K562 (cell line): ENCODE results near the gene RUFY2. TPM values are rescaled to one million over a fixed set of nuclear protein-coding genes. Genes with fewer than 3 reads are reported as not detected.

ENCODE experiments used
- CHD2 ChIP-seq: IDR thresholded peaks from 2 replicates; pipeline ENCODE4 v1.6.1; 2011; ENCODE audit warnings: low read depth, low read length
- E2F3 ChIP-seq: fragments of 250-450 bp; sonication (Bioruptor Pico); IDR thresholded peaks from 2 replicates; pipeline ENCODE4 v1.4.0; 2020; ENCODE audit warnings: mild to moderate bottlenecking
- RUNX1 ChIP-seq: sonication (generic); IDR thresholded peaks from 2 replicates; pipeline ENCODE4 v1.6.1; 2016; ENCODE audit warnings: antibody characterized with exemption, low read depth
- SMARCA4 ChIP-seq: fragments of 450-650 bp; IDR thresholded peaks from 2 replicates; pipeline ENCODE4 v1.6.1; 2016
- SRSF3 ChIP-seq: fragments of 200-400 bp; formaldehyde crosslinking; IDR thresholded peaks from 2 replicates; pipeline ENCODE4 v1.6.1; 2016; ENCODE audit warnings: mild to moderate bottlenecking, low read length, moderate library complexity; ENCODE audit not compliant: insufficient read depth
- SUPT5H ChIP-seq: fragments of 450-650 bp; IDR thresholded peaks from 2 replicates; pipeline ENCODE4 v1.6.1; 2016
- TCF7 ChIP-seq: sonication (generic); IDR thresholded peaks from 2 replicates; pipeline ENCODE4 v1.6.1; 2016; ENCODE audit warnings: antibody characterized with exemption, borderline replicate concordance
- ZBTB7A ChIP-seq: IDR thresholded peaks from 2 replicates; pipeline ENCODE4 v1.6.1; 2011; ENCODE audit warnings: low read depth, mild to moderate bottlenecking, low read length, moderate library complexity, borderline replicate concordance; ENCODE audit not compliant: control insufficient read depth
- ZNF165 ChIP-seq: fragments of 250-450 bp; sonication (Bioruptor Pico); IDR thresholded peaks from 2 replicates; pipeline ENCODE4 v1.4.0; 2020; ENCODE audit warnings: borderline replicate concordance
- ZSCAN29 ChIP-seq: fragments of 450-650 bp; IDR thresholded peaks from 2 replicates; pipeline ENCODE4 v1.6.1; 2017
- polyA plus RNA-seq, 8 experiments: library from polyadenylated mRNA; depleted of rRNA in 4 of 8; stranded (reverse) in 5 of 8; unstranded in 3 of 8; fragments of >200 nt; fragmentation: Nextera tagmentation in 2 of 8; fragmentation: Illumina TruSeq in 1 of 8; extraction: Ambion mirVana in 2 of 8; extraction: Trizol in 1 of 8; gene quantifications; 2 replicates each; pipeline versions ENCODE4 v1.2.1 to v1.2.3, GENCODE V29; 2011 to 2014; ENCODE audit warnings: inconsistent platforms in 1 of 8, missing spikeins in 1 of 8
- total RNA-seq, 7 experiments: library from RNA; depleted of rRNA in 6 of 7; stranded (reverse); fragments of >200 nt in 6 of 7; fragmentation: Illumina TruSeq in 2 of 7; extraction: Trizol in 2 of 7; gene quantifications; 2 replicates each; pipeline versions ENCODE4 v1.2.1 to v1.2.3, GENCODE V29; 2011 to 2021; ENCODE audit warnings: low replicate concordance in 1 of 7
- TF ChIP-seq, protein P1 (sequence below): fragments of 450-650 bp; formaldehyde crosslinking; IDR thresholded peaks from 2 replicates; pipeline ENCODE4 v1.4.0; 2020; ENCODE audit warnings: mild to moderate bottlenecking, moderate library complexity
- TF ChIP-seq, protein P2 (sequence below), 2 experiments: fragments of 250-450 bp in 1 of 2; fragments of 450-650 bp in 1 of 2; sonication (Bioruptor Pico) in 1 of 2; IDR thresholded peaks; 2 replicates each; pipeline versions ENCODE4 v1.6.1 to v1.8.0; 2016 to 2021; ENCODE audit warnings: mild to moderate bottlenecking in 2 of 2, moderate library complexity in 2 of 2, missing compliant biosample characterization in 1 of 2, missing genetic modification characterization in 1 of 2
- TF ChIP-seq, protein P3 (sequence below), 2 experiments: fragments of 450-650 bp in 1 of 2; sonication (generic) in 1 of 2; formaldehyde crosslinking; conservative IDR thresholded peaks; 2 replicates each; pipeline versions ENCODE4 v1.4.0 to v1.8.1; 2020 to 2022; ENCODE audit warnings: mild to moderate bottlenecking in 1 of 2, missing genetic modification reagents in 1 of 2
- TF ChIP-seq, protein P4 (sequence below), 2 experiments: fragments of 450-650 bp in 1 of 2; IDR thresholded peaks; 2 replicates each; pipeline ENCODE4 v1.6.1; 2011 to 2017; ENCODE audit warnings: low read depth in 2 of 2, antibody characterized with exemption in 1 of 2, borderline replicate concordance in 1 of 2, low read length in 1 of 2, mild to moderate bottlenecking in 1 of 2, mixed read lengths in 1 of 2; ENCODE audit not compliant: control insufficient read depth in 1 of 2
- TF ChIP-seq, protein P5 (sequence below), 2 experiments: fragments of 200-800 bp in 1 of 2; sonication (Bioruptor generic) in 1 of 2; sonication (generic) in 1 of 2; formaldehyde crosslinking in 1 of 2; IDR thresholded peaks in 1 of 2; conservative IDR thresholded peaks in 1 of 2; 2 replicates each; pipeline versions ENCODE4 v1.5.0 to v1.6.1; 2016 to 2020; ENCODE audit warnings: missing compliant biosample characterization in 1 of 2, missing genetic modification characterization in 1 of 2, missing genetic modification reagents in 1 of 2
- TF ChIP-seq, protein P6 (sequence below): fragments of 450-650 bp; IDR thresholded peaks from 2 replicates; pipeline ENCODE4 v1.6.1; 2017; ENCODE audit warnings: mild to moderate bottlenecking, moderate library complexity

RUFY2 gene
- total and polyA plus RNA-seq, 9 of the 15 experiments (the other 6 are each of a cell fraction or from before 2014, with no cell fraction given), result 3.7 to 20.1 (median 12.6) TPM

DNA sequence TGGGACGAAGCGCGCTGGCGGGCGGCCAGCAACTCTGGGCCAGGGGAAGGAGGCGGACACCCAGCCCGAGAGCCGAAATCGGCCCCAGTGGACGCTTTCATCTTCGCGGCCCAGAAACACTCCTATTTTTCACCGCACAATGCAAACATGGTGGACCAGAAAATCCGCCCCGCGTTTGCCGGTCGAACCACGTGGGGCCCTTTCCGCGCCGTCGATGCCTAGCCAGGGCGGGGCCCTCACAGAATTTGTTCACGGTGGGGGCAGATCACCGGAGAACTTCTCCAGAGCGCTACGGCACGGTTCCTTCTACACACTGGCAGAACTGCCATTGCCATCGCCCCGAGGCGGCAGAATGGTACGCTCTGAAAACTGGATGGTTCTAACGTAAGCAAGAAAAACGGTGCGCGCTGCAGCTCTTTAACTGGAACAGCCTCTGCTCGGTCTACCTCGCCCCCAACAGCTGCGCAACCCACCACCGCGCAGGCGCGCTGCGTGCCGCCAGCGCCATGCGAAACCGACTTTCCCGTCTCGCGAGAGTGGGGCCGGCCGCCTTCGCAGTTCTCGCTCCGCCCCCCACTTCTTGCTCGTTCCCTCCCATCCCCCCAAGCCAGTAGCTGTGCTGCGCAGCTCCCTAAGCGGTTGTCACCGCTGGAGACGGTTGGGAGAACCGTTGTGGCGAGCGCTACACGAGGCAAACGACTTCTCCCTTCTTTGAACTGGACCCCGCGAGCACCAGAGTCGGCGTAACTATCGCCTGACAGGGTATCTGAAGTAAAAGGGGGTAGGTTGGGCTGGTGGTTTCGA, 75.4 kb downstream of the RUFY2 start, which contains the start of gene HNRNPH3 (continued):
- TF ChIP-seq, protein P1, sequence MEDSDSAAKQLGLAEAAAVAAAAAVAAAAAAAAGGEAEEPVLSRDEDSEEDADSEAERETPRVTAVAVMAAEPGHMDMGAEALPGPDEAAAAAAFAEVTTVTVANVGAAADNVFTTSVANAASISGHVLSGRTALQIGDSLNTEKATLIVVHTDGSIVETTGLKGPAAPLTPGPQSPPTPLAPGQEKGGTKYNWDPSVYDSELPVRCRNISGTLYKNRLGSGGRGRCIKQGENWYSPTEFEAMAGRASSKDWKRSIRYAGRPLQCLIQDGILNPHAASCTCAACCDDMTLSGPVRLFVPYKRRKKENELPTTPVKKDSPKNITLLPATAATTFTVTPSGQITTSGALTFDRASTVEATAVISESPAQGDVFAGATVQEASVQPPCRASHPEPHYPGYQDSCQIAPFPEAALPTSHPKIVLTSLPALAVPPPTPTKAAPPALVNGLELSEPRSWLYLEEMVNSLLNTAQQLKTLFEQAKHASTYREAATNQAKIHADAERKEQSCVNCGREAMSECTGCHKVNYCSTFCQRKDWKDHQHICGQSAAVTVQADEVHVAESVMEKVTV, result 0 out of 2 replicates have a peak, but pooled peaks have one; percentile 32
- TF ChIP-seq ZSCAN29 (peak; percentile 83), TCF7 (peak; percentile 9; the same call in 1 of the 2 replicates), ZBTB7A (peak; percentile 80; the same call in 1 of the 2 replicates), ZNF165 (CRISPR knock-in tag) (peak; percentile 66), CHD2 (peak; percentile 99), SRSF3 (no peak), SUPT5H (peak; percentile 99), SMARCA4 (peak; percentile 63; the same call in 1 of the 2 replicates), E2F3 (CRISPR knock-in tag) (peak; percentile 86), RUNX1 (no peak)
- TF ChIP-seq, protein P2, sequence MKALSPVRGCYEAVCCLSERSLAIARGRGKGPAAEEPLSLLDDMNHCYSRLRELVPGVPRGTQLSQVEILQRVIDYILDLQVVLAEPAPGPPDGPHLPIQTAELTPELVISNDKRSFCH (CRISPR knock-in tag; IDR thresholded peaks at IDR 0.05), result no peak
- TF ChIP-seq, protein P2 (tag; IDR thresholded peaks at IDR 0.05), result peak; percentile 91
- TF ChIP-seq, protein P3, sequence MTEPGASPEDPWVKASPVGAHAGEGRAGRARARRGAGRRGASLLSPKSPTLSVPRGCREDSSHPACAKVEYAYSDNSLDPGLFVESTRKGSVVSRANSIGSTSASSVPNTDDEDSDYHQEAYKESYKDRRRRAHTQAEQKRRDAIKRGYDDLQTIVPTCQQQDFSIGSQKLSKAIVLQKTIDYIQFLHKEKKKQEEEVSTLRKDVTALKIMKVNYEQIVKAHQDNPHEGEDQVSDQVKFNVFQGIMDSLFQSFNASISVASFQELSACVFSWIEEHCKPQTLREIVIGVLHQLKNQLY (CRISPR knock-in tag; conservative IDR thresholded peaks at IDR 0.05), result peak in 1 of 2 experiments; percentile 49; a peak in 1 of 4 replicates
- TF ChIP-seq, protein P4, sequence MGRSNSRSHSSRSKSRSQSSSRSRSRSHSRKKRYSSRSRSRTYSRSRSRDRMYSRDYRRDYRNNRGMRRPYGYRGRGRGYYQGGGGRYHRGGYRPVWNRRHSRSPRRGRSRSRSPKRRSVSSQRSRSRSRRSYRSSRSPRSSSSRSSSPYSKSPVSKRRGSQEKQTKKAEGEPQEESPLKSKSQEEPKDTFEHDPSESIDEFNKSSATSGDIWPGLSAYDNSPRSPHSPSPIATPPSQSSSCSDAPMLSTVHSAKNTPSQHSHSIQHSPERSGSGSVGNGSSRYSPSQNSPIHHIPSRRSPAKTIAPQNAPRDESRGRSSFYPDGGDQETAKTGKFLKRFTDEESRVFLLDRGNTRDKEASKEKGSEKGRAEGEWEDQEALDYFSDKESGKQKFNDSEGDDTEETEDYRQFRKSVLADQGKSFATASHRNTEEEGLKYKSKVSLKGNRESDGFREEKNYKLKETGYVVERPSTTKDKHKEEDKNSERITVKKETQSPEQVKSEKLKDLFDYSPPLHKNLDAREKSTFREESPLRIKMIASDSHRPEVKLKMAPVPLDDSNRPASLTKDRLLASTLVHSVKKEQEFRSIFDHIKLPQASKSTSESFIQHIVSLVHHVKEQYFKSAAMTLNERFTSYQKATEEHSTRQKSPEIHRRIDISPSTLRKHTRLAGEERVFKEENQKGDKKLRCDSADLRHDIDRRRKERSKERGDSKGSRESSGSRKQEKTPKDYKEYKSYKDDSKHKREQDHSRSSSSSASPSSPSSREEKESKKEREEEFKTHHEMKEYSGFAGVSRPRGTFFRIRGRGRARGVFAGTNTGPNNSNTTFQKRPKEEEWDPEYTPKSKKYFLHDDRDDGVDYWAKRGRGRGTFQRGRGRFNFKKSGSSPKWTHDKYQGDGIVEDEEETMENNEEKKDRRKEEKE (IDR thresholded peaks at IDR 0.05; ENCODE audit: borderline replicate concordance in 1 of 2, control insufficient read depth in 1 of 2, low read depth in 2 of 2, low read length in 1 of 2), result 0 out of 4 replicates have a peak, but pooled peaks of 1 of the 2 experiments have one; percentile 5
- TF ChIP-seq, protein P5, sequence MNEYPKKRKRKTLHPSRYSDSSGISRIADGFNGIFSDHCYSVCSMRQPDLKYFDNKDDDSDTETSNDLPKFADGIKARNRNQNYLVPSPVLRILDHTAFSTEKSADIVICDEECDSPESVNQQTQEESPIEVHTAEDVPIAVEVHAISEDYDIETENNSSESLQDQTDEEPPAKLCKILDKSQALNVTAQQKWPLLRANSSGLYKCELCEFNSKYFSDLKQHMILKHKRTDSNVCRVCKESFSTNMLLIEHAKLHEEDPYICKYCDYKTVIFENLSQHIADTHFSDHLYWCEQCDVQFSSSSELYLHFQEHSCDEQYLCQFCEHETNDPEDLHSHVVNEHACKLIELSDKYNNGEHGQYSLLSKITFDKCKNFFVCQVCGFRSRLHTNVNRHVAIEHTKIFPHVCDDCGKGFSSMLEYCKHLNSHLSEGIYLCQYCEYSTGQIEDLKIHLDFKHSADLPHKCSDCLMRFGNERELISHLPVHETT (CRISPR knock-in tag; conservative IDR thresholded peaks at IDR 0.05 in 1 of 2, IDR thresholded peaks at IDR 0.05 in 1 of 2), result peak in 1 of 2 experiments; percentile 95; a peak in 2 of 4 replicates
- TF ChIP-seq, protein P6, sequence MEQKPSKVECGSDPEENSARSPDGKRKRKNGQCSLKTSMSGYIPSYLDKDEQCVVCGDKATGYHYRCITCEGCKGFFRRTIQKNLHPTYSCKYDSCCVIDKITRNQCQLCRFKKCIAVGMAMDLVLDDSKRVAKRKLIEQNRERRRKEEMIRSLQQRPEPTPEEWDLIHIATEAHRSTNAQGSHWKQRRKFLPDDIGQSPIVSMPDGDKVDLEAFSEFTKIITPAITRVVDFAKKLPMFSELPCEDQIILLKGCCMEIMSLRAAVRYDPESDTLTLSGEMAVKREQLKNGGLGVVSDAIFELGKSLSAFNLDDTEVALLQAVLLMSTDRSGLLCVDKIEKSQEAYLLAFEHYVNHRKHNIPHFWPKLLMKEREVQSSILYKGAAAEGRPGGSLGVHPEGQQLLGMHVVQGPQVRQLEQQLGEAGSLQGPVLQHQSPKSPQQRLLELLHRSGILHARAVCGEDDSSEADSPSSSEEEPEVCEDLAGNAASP, result no peak
